NCI-H1092 (cell line): ENCODE measurements around the gene NFE2L3.
"Not testable (repeated sequence)": the region's sequence is repeated elsewhere in the genome, so short reads cannot be mapped to it uniquely, and the experiment has no call there.

Source experiments
- DNase-seq: peaks from one replicate; lab custom pipeline; 2025; lab: John Stamatoyannopoulos, UW

Gene NFE2L3

GRCh38 chr7:26147646-26148306 lies 4.2 kb upstream of the NFE2L3 start:
- DNase-seq: not testable (repeated sequence)

DNA sequence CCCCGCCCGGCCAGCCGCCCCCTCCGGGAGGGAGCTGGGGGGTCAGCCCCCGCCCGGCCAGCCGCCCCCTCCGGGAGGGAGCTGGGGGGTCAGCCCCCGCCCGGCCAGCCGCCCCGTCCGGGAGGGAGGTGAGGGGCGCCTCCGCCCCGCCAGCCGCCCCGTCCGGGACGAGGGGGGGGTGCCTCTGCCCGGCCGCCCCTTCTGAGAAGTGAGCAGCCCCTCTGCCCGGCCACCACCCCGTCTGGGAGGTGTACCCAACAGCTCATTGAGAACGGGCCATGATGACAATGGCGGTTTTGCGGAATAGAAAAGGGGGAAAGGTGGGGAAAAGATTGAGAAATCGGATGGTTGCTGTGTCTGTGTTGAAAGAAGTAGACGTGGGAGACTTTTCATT lies 3.7 kb upstream of the NFE2L3 start:
- not testable (repeated sequence) for DNase-seq

DNA sequence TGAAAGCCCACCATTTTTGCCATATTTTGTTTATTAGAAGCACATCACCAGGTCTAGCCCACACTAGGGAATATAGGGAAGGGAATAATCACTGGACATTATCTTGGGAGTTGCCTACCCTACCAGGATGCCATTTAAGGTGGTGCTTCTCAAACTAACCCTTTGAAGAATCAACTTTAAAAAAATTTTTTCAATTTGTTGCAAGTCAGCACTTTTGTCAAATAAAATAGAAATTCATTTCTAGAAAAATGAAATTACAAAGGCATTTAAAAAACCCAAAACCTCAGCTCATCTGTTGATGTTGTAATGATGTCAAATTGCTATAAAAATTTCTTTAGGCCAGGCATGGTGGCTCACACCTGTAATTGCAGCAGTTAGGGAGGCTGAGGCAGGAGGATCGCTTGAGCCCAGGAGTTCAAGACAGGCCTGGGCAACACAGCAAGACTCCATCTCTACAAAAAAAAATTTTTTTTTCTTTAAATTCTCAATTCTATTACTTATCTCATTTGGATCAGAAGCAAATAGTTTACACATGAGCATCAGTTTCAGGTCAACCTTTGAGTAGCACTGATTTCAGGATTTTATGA lies 2.5 kb upstream of the NFE2L3 start:
- no peak for DNase-seq

GRCh38 chr7:26151096-26151495 lies 902 bp upstream of the NFE2L3 start:
- DNase-seq: no peak

DNA sequence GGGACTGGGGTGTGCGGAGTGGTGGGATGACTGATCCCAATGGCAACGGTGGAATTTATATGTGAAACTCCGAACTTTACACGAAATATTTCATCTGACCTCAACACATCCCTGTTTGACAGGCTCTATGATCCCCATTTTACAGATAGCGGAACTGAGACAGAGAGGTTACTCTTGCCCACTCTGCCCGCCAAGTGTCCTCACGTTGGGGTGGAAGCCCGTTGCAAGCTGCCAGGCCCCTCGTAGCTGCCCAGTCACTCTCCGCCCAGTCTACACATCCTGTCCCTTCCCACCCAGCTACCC lies 397 bp upstream of the NFE2L3 start:
- DNase-seq: no peak

DNA sequence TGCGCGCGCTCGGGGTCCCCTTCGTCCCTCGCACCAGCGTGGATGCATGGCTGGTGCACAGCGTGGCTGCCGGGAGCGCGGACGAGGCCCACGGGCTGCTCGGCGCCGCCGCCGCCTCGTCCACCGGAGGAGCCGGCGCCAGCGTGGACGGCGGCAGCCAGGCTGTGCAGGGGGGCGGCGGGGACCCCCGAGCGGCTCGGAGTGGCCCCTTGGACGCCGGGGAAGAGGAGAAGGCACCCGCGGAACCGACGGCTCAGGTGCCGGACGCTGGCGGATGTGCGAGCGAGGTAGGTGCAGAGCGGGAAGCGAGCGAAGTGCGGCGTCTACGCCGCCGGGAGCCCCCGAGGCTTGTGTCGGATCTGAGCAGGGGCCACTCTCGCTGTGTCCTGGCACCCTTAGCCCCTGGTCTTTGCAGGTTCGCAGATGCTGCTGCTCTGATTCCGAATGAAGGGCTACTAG lies 813 bp downstream of the NFE2L3 start:
- not testable (repeated sequence) for DNase-seq

GRCh38 chr7:26153241-26153822 lies 1.3 kb downstream of the NFE2L3 start:
- no peak for DNase-seq

GRCh38 chr7:26153823-26154783 lies 2.1 kb downstream of the NFE2L3 start:
- DNase-seq: no peak

- DNase-seq: no peak
These were observed 3.8 kb downstream of the NFE2L3 start for GRCh38 chr7:26155531-26156375.

- no peak for DNase-seq
These were observed 4.7 kb downstream of the NFE2L3 start for GRCh38 chr7:26156451-26157420.

GRCh38 chr7:26157520-26158105 lies 5.6 kb downstream of the NFE2L3 start:
- DNase-seq: no peak

DNA sequence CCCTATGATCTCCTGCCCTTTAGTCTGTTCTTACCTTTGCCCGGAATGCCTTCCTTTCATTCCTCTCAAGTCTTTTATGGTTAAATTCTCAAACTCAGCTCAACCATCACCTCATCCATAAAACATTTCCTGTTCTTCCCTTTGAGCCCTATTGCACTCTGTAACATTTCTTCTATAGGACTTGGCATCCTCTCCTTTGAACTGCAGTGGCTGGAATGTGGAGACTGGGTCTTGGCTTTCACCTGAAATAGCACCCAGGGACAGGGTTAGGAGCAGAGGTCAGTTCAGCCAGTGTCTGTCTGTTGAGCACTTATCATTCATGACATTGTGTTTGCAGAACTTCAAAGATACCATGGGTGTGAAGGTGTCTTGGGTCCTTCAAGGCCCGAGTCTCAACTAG lies 7.2 kb downstream of the NFE2L3 start:
- DNase-seq: no peak

DNA sequence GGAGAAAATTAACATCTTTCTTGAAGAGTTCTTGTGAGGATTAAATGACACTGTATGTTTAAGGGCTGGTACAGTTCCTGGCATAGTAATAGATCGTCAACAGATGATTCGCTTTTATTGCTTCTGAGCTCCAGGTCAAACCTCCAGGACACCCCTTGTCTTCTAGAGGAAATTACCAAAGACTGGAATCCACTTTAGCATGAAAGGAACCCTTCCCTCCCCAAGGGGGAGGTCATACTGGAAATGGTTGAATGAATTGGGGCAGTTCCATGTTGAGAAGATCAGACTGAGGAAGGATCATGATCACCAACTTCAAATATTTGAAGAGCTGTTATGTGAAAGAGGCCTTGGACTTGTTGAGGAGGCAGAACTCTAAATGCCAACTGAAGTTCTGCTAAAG lies 8.9 kb downstream of the NFE2L3 start:
- no peak for DNase-seq

- DNase-seq: no peak
These were observed 10.4 kb downstream of the NFE2L3 start for GRCh38 chr7:26162431-26162830.

DNA sequence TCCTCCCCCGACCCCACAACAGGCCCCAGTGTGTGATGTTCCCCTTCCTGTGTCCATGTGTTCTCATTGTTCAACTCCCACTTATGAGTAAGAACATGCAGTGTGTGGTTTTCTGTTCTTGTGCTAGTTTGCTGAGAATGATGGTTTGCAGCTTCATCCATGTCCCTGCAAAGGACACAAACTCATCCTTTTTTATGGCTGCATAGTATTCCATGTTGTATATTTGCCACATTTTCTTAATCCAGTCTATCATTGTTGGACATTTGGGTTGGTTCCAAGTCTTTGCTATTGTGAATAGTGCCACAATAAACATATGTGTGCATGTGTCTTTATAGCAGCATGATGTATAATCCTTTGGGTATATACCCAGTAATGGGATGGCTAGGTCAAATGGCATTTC lies 11.8 kb downstream of the NFE2L3 start:
- not testable (repeated sequence) for DNase-seq

DNA sequence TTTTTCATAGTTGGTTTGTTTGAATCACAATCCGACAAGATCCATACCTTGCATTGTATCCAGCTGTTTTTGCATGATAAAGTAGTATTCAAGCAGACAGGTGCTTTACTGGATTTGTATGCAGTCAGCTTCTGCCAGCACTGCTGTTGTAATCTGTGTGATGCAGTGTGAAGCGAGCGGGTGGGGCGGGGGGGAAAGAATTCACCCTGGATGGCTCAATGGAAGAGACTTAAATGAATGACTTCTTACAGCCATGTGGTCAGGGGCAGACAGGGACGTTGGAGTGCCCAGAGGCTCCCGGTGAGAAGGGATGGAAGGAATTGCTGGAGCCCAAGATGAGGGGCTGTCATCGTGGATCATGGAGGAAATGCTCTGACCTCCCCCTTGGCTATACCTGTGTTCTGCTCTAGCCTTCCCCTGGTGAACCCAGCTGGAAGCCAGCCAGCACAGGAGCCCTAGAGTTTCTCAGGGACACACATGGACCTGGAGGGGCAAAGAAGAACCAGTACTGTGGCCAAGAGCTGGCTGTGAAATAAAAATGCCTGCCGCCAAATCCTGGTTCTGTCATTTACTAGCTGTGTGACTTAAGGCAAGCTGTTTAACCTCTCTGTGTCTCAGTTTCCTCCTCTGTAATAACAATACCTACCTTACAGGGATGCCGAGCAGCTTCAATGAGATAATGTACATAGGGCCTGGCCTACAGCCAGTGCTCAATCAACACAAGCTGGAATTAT lies 14.1 kb downstream of the NFE2L3 start:
- DNase-seq: no peak

GRCh38 chr7:26166684-26167266 lies 14.8 kb downstream of the NFE2L3 start:
- no peak for DNase-seq

GRCh38 chr7:26167303-26167934 lies 15.4 kb downstream of the NFE2L3 start:
- no peak for DNase-seq
